Inflammatory macrophage (primary cell): ENCODE results near the gene ARHGAP8.
"Not testable (repeated sequence)": the region's sequence is repeated elsewhere in the genome, so short reads cannot be mapped to it uniquely, and the experiment has no call there.

Experiments
- DNase-seq, 2 donors: peaks; one replicate each; pipeline ENCODE4 v3.0.0-alpha.2; 2020 to 2022

The ARHGAP8 gene

GRCh38 chr22:44775862-44776261 is 23.5 kb downstream of the ARHGAP8 start:
- no peak for DNase-seq

GRCh38 chr22:44776605-44777363 is 24.4 kb downstream of the ARHGAP8 start:
- no peak for DNase-seq

GRCh38 chr22:44777364-44777755 is 25.0 kb downstream of the ARHGAP8 start:
- DNase-seq: no peak

- no peak for DNase-seq
Observed at GRCh38 chr22:44780876-44781449, 28.6 kb downstream of the ARHGAP8 start.

- DNase-seq: no peak
Observed at GRCh38 chr22:44782363-44782963, 30.1 kb downstream of the ARHGAP8 start.

- DNase-seq: no peak
Observed at GRCh38 chr22:44783091-44783490, 30.7 kb downstream of the ARHGAP8 start.

- no peak for DNase-seq
Observed at GRCh38 chr22:44783581-44783980, 31.2 kb downstream of the ARHGAP8 start.

GRCh38 chr22:44786136-44786535 is 33.8 kb downstream of the ARHGAP8 start:
- DNase-seq: no peak

GRCh38 chr22:44786610-44787009 is 34.2 kb downstream of the ARHGAP8 start:
- no peak for DNase-seq

- no peak for DNase-seq
Observed at GRCh38 chr22:44787832-44788231, 35.5 kb downstream of the ARHGAP8 start.

GRCh38 chr22:44793106-44793505 is 40.7 kb downstream of the ARHGAP8 start:
- no peak for DNase-seq

GRCh38 chr22:44793506-44794172 is 41.3 kb downstream of the ARHGAP8 start:
- no peak for DNase-seq

GRCh38 chr22:44795701-44796630 is 43.6 kb downstream of the ARHGAP8 start:
- no peak for DNase-seq

GRCh38 chr22:44797181-44797725 is 44.9 kb downstream of the ARHGAP8 start:
- DNase-seq: no peak

GRCh38 chr22:44799077-44799945 is 46.9 kb downstream of the ARHGAP8 start:
- no peak for DNase-seq

GRCh38 chr22:44799946-44800634 is 47.7 kb downstream of the ARHGAP8 start:
- not testable (repeated sequence) for DNase-seq

- no peak for DNase-seq
Observed at GRCh38 chr22:44801476-44801875, 49.1 kb downstream of the ARHGAP8 start.

GRCh38 chr22:44802071-44802700 is 49.8 kb downstream of the ARHGAP8 start:
- no peak for DNase-seq

- DNase-seq: no peak
Observed at GRCh38 chr22:44802956-44803355, 50.6 kb downstream of the ARHGAP8 start.

- DNase-seq: no peak
Observed at GRCh38 chr22:44804327-44804726, 52.0 kb downstream of the ARHGAP8 start.
